Measurements from ENCODE around the gene GRM1. TPM values are rescaled to one million over a fixed set of nuclear protein-coding genes. Genes with fewer than 3 reads are reported as not detected.

GRM1 gene
- total and polyA plus RNA-seq, 7 experiments from 2014 or later = not detected

- CTCF ChIA-PET = no interaction called here
- no peaks in the 10 kb centered on the region for H3K27me3 ChIP-seq (ENCODE audit: control insufficient read depth in 2 of 2, insufficient read depth in 2 of 2, low read length in 2 of 2)
- no peak overlapping the region for H3K27ac Mint-ChIP-seq
- intact Hi-C loops (cut with micrococcal nuclease) = no loop called here
- H3K4me3 ChIP-seq (ENCODE audit: low read length) = no peak overlapping the region
- no peaks in the 10 kb centered on the region for H3K4me1 ChIP-seq (ENCODE audit: control insufficient read depth in 2 of 2, insufficient read depth in 2 of 2, low read length in 2 of 2)
- no peak overlapping the region for H3K4me3 Mint-ChIP-seq
- H3K9me3 ChIP-seq (ENCODE audit: control insufficient read depth in 2 of 3, low read length in 3 of 3) = no peaks in the 10 kb centered on the region
- peaks cover 0 to 5% (median 0%) of the 10 kb centered on the region in 5 donors for H3K27me3 Mint-ChIP-seq
- no peaks in the 10 kb centered on the region for H3K4me1 Mint-ChIP-seq
- no peak overlapping the region for H3K27ac ChIP-seq (ENCODE audit: low read depth, low read length)
- POLR2A ChIA-PET = no interaction called here
- H3K36me3 ChIP-seq (ENCODE audit: control insufficient read depth in 2 of 3, insufficient read depth in 3 of 3, low read length in 3 of 3) = no peaks in the 10 kb centered on the region
- peaks cover 0 to 17% (median 3%) of the 10 kb centered on the region in 11 donors for H3K9me3 Mint-ChIP-seq
- no peaks in the 10 kb centered on the region for H3K36me3 Mint-ChIP-seq
- ATAC-seq = no peak
- no peak for DNase-seq
These were observed 258.1 kb downstream of the GRM1 start for GRCh38 chr6:146286961-146287360.

- ATAC-seq = no peak
- intact Hi-C loops (cut with micrococcal nuclease) = no loop called here
- H3K27me3 Mint-ChIP-seq = peaks cover 0 to 5% (median 0%) of the 10 kb centered on the region in 5 donors
- Histone ChIP-seq H3K4me1 (ENCODE audit: control insufficient read depth in 2 of 2, insufficient read depth in 2 of 2, low read length in 2 of 2) (no peaks in the 10 kb centered on the region), H3K4me3 (ENCODE audit: low read length) (no peak overlapping the region), H3K27me3 (ENCODE audit: control insufficient read depth in 2 of 2, insufficient read depth in 2 of 2, low read length in 2 of 2) (no peaks in the 10 kb centered on the region), H3K36me3 (ENCODE audit: control insufficient read depth in 2 of 3, insufficient read depth in 3 of 3, low read length in 3 of 3) (no peaks in the 10 kb centered on the region), H3K27ac (ENCODE audit: low read depth, low read length) (no peak overlapping the region), H3K9me3 (ENCODE audit: control insufficient read depth in 2 of 3, low read length in 3 of 3) (no peaks in the 10 kb centered on the region)
- ChIA-PET CTCF (no interaction called here), POLR2A (no interaction called here)
- no peak for DNase-seq
- H3K9me3 Mint-ChIP-seq = peaks cover 0 to 17% (median 3%) of the 10 kb centered on the region in 11 donors
- no peaks in the 10 kb centered on the region for H3K36me3 Mint-ChIP-seq
- H3K4me1 Mint-ChIP-seq = no peaks in the 10 kb centered on the region
- H3K4me3 Mint-ChIP-seq = no peak overlapping the region
- no peak overlapping the region for H3K27ac Mint-ChIP-seq
These were observed 259.0 kb downstream of the GRM1 start for GRCh38 chr6:146287691-146288369.

- POLR2A ChIA-PET = no interaction called here
- Mint-ChIP-seq H3K4me1 (no peaks in the 10 kb centered on the region), H3K36me3 (no peaks in the 10 kb centered on the region), H3K27me3 (peaks cover 0 to 5% (median 0%) of the 10 kb centered on the region in 5 donors), H3K4me3 (no peak overlapping the region), H3K9me3 (peaks cover 0 to 11% (median 1%) of the 10 kb centered on the region in 11 donors), H3K27ac (no peak overlapping the region)
- Histone ChIP-seq H3K4me3 (ENCODE audit: low read length) (no peak overlapping the region), H3K36me3 (ENCODE audit: control insufficient read depth in 2 of 3, insufficient read depth in 3 of 3, low read length in 3 of 3) (no peaks in the 10 kb centered on the region), H3K27ac (ENCODE audit: low read depth, low read length) (no peak overlapping the region), H3K9me3 (ENCODE audit: control insufficient read depth in 2 of 3, low read length in 3 of 3) (no peaks in the 10 kb centered on the region), H3K4me1 (ENCODE audit: control insufficient read depth in 2 of 2, insufficient read depth in 2 of 2, low read length in 2 of 2) (no peaks in the 10 kb centered on the region), H3K27me3 (ENCODE audit: control insufficient read depth in 2 of 2, insufficient read depth in 2 of 2, low read length in 2 of 2) (no peaks in the 10 kb centered on the region)
- DNase-seq (no peak), ATAC-seq (peak; percentile 64)
- CTCF ChIA-PET = no interaction called here
- intact Hi-C loops (cut with micrococcal nuclease) = no loop called here
These were observed 261.1 kb downstream of the GRM1 start for GRCh38 chr6:146289816-146290588.

GRCh38 chr6:146290589-146290901 is 261.7 kb downstream of the GRM1 start:
- no peaks in the 10 kb centered on the region for H3K27me3 ChIP-seq (ENCODE audit: control insufficient read depth in 2 of 2, insufficient read depth in 2 of 2, low read length in 2 of 2)
- no peak overlapping the region for H3K4me3 Mint-ChIP-seq
- H3K4me1 Mint-ChIP-seq = no peaks in the 10 kb centered on the region
- peaks cover 0 to 5% (median 0%) of the 10 kb centered on the region in 5 donors for H3K27me3 Mint-ChIP-seq
- H3K27ac ChIP-seq (ENCODE audit: low read depth, low read length) = no peak overlapping the region
- ATAC-seq = no peak
- POLR2A ChIA-PET = no interaction called here
- H3K9me3 Mint-ChIP-seq = peaks cover 0 to 6% (median 0%) of the 10 kb centered on the region in 11 donors
- no peaks in the 10 kb centered on the region for H3K4me1 ChIP-seq (ENCODE audit: control insufficient read depth in 2 of 2, insufficient read depth in 2 of 2, low read length in 2 of 2)
- CTCF ChIA-PET = no interaction called here
- intact Hi-C loops (cut with micrococcal nuclease) = no loop called here
- H3K27ac Mint-ChIP-seq = no peak overlapping the region
- H3K9me3 ChIP-seq (ENCODE audit: control insufficient read depth in 2 of 3, low read length in 3 of 3) = no peaks in the 10 kb centered on the region
- no peak for DNase-seq
- no peaks in the 10 kb centered on the region for H3K36me3 Mint-ChIP-seq
- no peak overlapping the region for H3K4me3 ChIP-seq (ENCODE audit: low read length)
- no peaks in the 10 kb centered on the region for H3K36me3 ChIP-seq (ENCODE audit: control insufficient read depth in 2 of 3, insufficient read depth in 3 of 3, low read length in 3 of 3)

GRCh38 chr6:146292506-146292905 is 263.6 kb downstream of the GRM1 start:
- H3K27me3 ChIP-seq (ENCODE audit: control insufficient read depth in 2 of 2, insufficient read depth in 2 of 2, low read length in 2 of 2) = no peaks in the 10 kb centered on the region
- ChIA-PET POLR2A (no interaction called here), CTCF (no interaction called here)
- H3K9me3 Mint-ChIP-seq = peaks cover 0 to 2% (median 0%) of the 10 kb centered on the region in 11 donors
- no peaks in the 10 kb centered on the region for H3K4me1 Mint-ChIP-seq
- no peak overlapping the region for H3K4me3 ChIP-seq (ENCODE audit: low read length)
- no peak overlapping the region for H3K27ac Mint-ChIP-seq
- H3K36me3 ChIP-seq (ENCODE audit: control insufficient read depth in 2 of 3, insufficient read depth in 3 of 3, low read length in 3 of 3) = no peaks in the 10 kb centered on the region
- H3K4me3 Mint-ChIP-seq = no peak overlapping the region
- no peaks in the 10 kb centered on the region for H3K9me3 ChIP-seq (ENCODE audit: control insufficient read depth in 2 of 3, low read length in 3 of 3)
- DNase-seq (no peak), ATAC-seq (no peak)
- no peak overlapping the region for H3K27ac ChIP-seq (ENCODE audit: low read depth, low read length)
- H3K27me3 Mint-ChIP-seq = peaks cover 0 to 5% (median 0%) of the 10 kb centered on the region in 5 donors
- H3K4me1 ChIP-seq (ENCODE audit: control insufficient read depth in 2 of 2, insufficient read depth in 2 of 2, low read length in 2 of 2) = no peaks in the 10 kb centered on the region
- no peaks in the 10 kb centered on the region for H3K36me3 Mint-ChIP-seq
- intact Hi-C loops (cut with micrococcal nuclease) = no loop called here

GRCh38 chr6:146295695-146296094 is 266.8 kb downstream of the GRM1 start:
- Histone ChIP-seq H3K4me3 (ENCODE audit: low read length) (no peak overlapping the region), H3K4me1 (ENCODE audit: control insufficient read depth in 2 of 2, insufficient read depth in 2 of 2, low read length in 2 of 2) (no peaks in the 10 kb centered on the region), H3K27ac (ENCODE audit: low read depth, low read length) (no peak overlapping the region), H3K27me3 (ENCODE audit: control insufficient read depth in 2 of 2, insufficient read depth in 2 of 2, low read length in 2 of 2) (no peaks in the 10 kb centered on the region), H3K36me3 (ENCODE audit: control insufficient read depth in 2 of 3, insufficient read depth in 3 of 3, low read length in 3 of 3) (no peaks in the 10 kb centered on the region), H3K9me3 (ENCODE audit: control insufficient read depth in 2 of 3, low read length in 3 of 3) (no peaks in the 10 kb centered on the region)
- POLR2A ChIA-PET = no interaction called here
- Mint-ChIP-seq H3K27me3 (peaks cover 0 to 5% (median 2%) of the 10 kb centered on the region in 5 donors), H3K27ac (no peak overlapping the region), H3K36me3 (no peaks in the 10 kb centered on the region), H3K4me1 (no peaks in the 10 kb centered on the region), H3K9me3 (no peaks in the 10 kb centered on the region), H3K4me3 (no peak overlapping the region)
- no peak for ATAC-seq
- CTCF ChIA-PET = no interaction called here
- DNase-seq = no peak
- intact Hi-C loops (cut with micrococcal nuclease) = no loop called here

GRCh38 chr6:146297815-146298214 is 269.0 kb downstream of the GRM1 start:
- no peak overlapping the region for H3K4me3 ChIP-seq (ENCODE audit: low read length)
- H3K4me1 ChIP-seq (ENCODE audit: control insufficient read depth in 2 of 2, insufficient read depth in 2 of 2, low read length in 2 of 2) = no peaks in the 10 kb centered on the region
- no peaks in the 10 kb centered on the region for H3K27me3 ChIP-seq (ENCODE audit: control insufficient read depth in 2 of 2, insufficient read depth in 2 of 2, low read length in 2 of 2)
- no peaks in the 10 kb centered on the region for H3K4me1 Mint-ChIP-seq
- CTCF ChIA-PET = no interaction called here
- intact Hi-C loops (cut with micrococcal nuclease) = no loop called here
- DNase-seq (no peak), ATAC-seq (no peak)
- no peaks in the 10 kb centered on the region for H3K9me3 ChIP-seq (ENCODE audit: control insufficient read depth in 2 of 3, low read length in 3 of 3)
- H3K36me3 ChIP-seq (ENCODE audit: control insufficient read depth in 2 of 3, insufficient read depth in 3 of 3, low read length in 3 of 3) = no peaks in the 10 kb centered on the region
- H3K4me3 Mint-ChIP-seq = no peak overlapping the region
- no peak overlapping the region for H3K27ac Mint-ChIP-seq
- H3K27me3 Mint-ChIP-seq = peaks cover 0 to 12% (median 0%) of the 10 kb centered on the region in 5 donors
- no peak overlapping the region for H3K27ac ChIP-seq (ENCODE audit: low read depth, low read length)
- H3K36me3 Mint-ChIP-seq = no peaks in the 10 kb centered on the region
- POLR2A ChIA-PET = no interaction called here
- peaks cover 0 to 2% (median 0%) of the 10 kb centered on the region in 11 donors for H3K9me3 Mint-ChIP-seq
